Keratinocyte (primary cell): Measurements from ENCODE around the gene CPN2. TPM values are rescaled to one million over a fixed set of nuclear protein-coding genes. Genes with fewer than 3 reads are reported as not detected.

ENCODE experiments used
- DNase-seq: peaks from one replicate; pipeline ENCODE4 v3.0.0-alpha.2; 2011; ENCODE audit warnings: low read depth, missing footprints, low spot score
- FAIRE-seq: peaks from 2 replicates; lab custom pipeline; 2011; peaks lifted over from hg19 to GRCh38; lab: Jason Lieb, UNC
- H2AFZ ChIP-seq: 2 replicates; pipeline ENCODE4 v1.6.0; 2012; ENCODE audit warnings: low read length, control low read depth, inconsistent platforms; ENCODE audit not compliant: control insufficient read depth
- H3K27ac ChIP-seq: 2 replicates; pipeline ENCODE4 v1.5.1; 2011; ENCODE audit warnings: low read length; ENCODE audit not compliant: control insufficient read depth, insufficient read depth
- H3K27me3 ChIP-seq: 3 replicates; pipeline ENCODE4 v1.6.0; 2011; ENCODE audit warnings: low read length; ENCODE audit not compliant: control insufficient read depth, insufficient read depth; ENCODE audit errors: extremely low read depth
- H3K36me3 ChIP-seq, 2 experiments: 2 replicates in 1 of 2; 3 replicates in 1 of 2; pipeline ENCODE4 v1.5.1; 2011; ENCODE audit warnings: low read length in 2 of 2, mild to moderate bottlenecking in 1 of 2; ENCODE audit not compliant: control insufficient read depth in 2 of 2, insufficient read depth in 2 of 2; ENCODE audit errors: extremely low read depth in 1 of 2
- H3K4me1 ChIP-seq: 3 replicates; pipeline ENCODE4 v1.5.1; 2011; ENCODE audit warnings: low read length; ENCODE audit not compliant: control insufficient read depth, insufficient read depth; ENCODE audit errors: extremely low read depth
- H3K4me2 ChIP-seq: 3 replicates; pipeline ENCODE4 v1.6.0; 2011; ENCODE audit warnings: low read depth, low read length; ENCODE audit not compliant: control insufficient read depth, insufficient read depth; ENCODE audit errors: extremely low read depth
- H3K4me3 ChIP-seq, 3 experiments: fragments of 200-600 bp in 1 of 3; sonication (generic) in 1 of 3; 2 replicates in 2 of 3; 3 replicates in 1 of 3; pipeline ENCODE4 v1.5.1; 2011 to 2016; ENCODE audit warnings: low read length in 3 of 3, mild to moderate bottlenecking in 3 of 3, control low read depth in 2 of 3, inconsistent platforms in 1 of 3, low read depth in 1 of 3, mixed read lengths in 1 of 3, mixed run types in 1 of 3, moderate library complexity in 1 of 3; ENCODE audit not compliant: control insufficient read depth in 2 of 3, insufficient read depth in 2 of 3; ENCODE audit errors: extremely low read depth in 1 of 3
- H3K79me2 ChIP-seq: 2 replicates; pipeline ENCODE4 v1.6.0; 2012; ENCODE audit warnings: low read length; ENCODE audit not compliant: control insufficient read depth, insufficient read depth
- H3K9ac ChIP-seq: 3 replicates; pipeline ENCODE4 v1.6.0; 2011; ENCODE audit warnings: low read length; ENCODE audit not compliant: control insufficient read depth, insufficient read depth; ENCODE audit errors: extremely low read depth
- H3K9me1 ChIP-seq: 3 replicates; pipeline ENCODE4 v1.6.0; 2011; ENCODE audit warnings: low read length; ENCODE audit not compliant: control insufficient read depth, insufficient read depth; ENCODE audit errors: extremely low read depth
- H3K9me3 ChIP-seq: 2 replicates; pipeline ENCODE4 v1.5.1; 2012; ENCODE audit warnings: low read depth, low read length; ENCODE audit not compliant: control insufficient read depth
- H4K20me1 ChIP-seq: 3 replicates; pipeline ENCODE4 v1.6.0; 2011; ENCODE audit warnings: low read length; ENCODE audit not compliant: control insufficient read depth, insufficient read depth; ENCODE audit errors: extremely low read depth
- CTCF ChIP-seq, 3 experiments: IDR thresholded peaks in 1 of 3; conservative IDR thresholded peaks in 1 of 3; optimal IDR thresholded peaks in 1 of 3; 2 replicates in 2 of 3; 3 replicates in 1 of 3; pipeline versions ENCODE3 to v1.5.1; 2011; ENCODE audit warnings: low read length in 3 of 3, mild to moderate bottlenecking in 3 of 3, moderate library complexity in 2 of 3, control low read depth in 1 of 3, inconsistent platforms in 1 of 3; ENCODE audit not compliant: insufficient read depth in 2 of 3; ENCODE audit errors: extremely low read depth in 1 of 3
- EZH2 ChIP-seq: IDR thresholded peaks from one replicate; pipeline ENCODE4 v1.6.1; 2012; ENCODE audit warnings: inconsistent platforms, mild to moderate bottlenecking, low read length, moderate library complexity
- dilution Hi-C: fragments of 300-500 bp; cut with MboI; formaldehyde crosslinking; loops from one replicate; pipeline ENCODE4 v1.7.0; 2020; ENCODE audit warnings: low sequenced_read_pairs; ENCODE audit not compliant: extremely low pct_ligation_motif_present
- polyA plus RNA-seq, 5 experiments: library from polyadenylated mRNA; depleted of rRNA in 3 of 5; stranded (reverse) in 3 of 5; stranded (forward) in 1 of 5; unstranded in 1 of 5; fragments of >200 nt; gene quantifications; 1 replicate in 1 of 5; 2 replicates in 3 of 5; 3 replicates in 1 of 5; pipeline versions ENCODE4 v1.2.1 to v1.2.3, GENCODE V29; 2011 to 2012; ENCODE audit warnings: missing spikeins in 2 of 5, low read depth in 1 of 5, low replicate concordance in 1 of 5

The CPN2 gene
- polyA plus RNA-seq, 1 donor (not counting 4 experiments of a cell fraction or from before 2014, with no cell fraction given), result not detected

GRCh38 chr3:194387276-194387675 lies 36.1 kb upstream of the CPN2 start:
- dilution Hi-C loops, result no loop called here
- Histone ChIP-seq H3K79me2 (no peaks in the 10 kb centered on the region), H3K9me1 (no peaks in the 10 kb centered on the region), H3K9me3 (peaks cover 2% of the 10 kb centered on the region), H3K4me3 (no peak overlapping the region), H3K36me3 (no peaks in the 10 kb centered on the region), H3K4me2 (no peak overlapping the region), H3K27me3 (peaks cover 12% of the 10 kb centered on the region), H3K9ac (no peak overlapping the region), H2AFZ (no peak overlapping the region), H4K20me1 (no peaks in the 10 kb centered on the region), H3K4me1 (no peaks in the 10 kb centered on the region), H3K27ac (no peak overlapping the region)
- DNase-seq, result no peak
- TF ChIP-seq EZH2 (no peak), CTCF (optimal IDR thresholded peaks at IDR 0.05 in 1 of 3, IDR thresholded peaks at IDR 0.05 in 1 of 3, conservative IDR thresholded peaks at IDR 0.05 in 1 of 3; ENCODE audit: extremely low read depth in 1 of 3, insufficient read depth in 2 of 3, low read length in 3 of 3) (no peak)
- FAIRE-seq, result no peak

- Histone ChIP-seq H3K4me2 (no peak overlapping the region), H3K9me3 (peaks cover 2% of the 10 kb centered on the region), H2AFZ (no peak overlapping the region), H3K27ac (no peak overlapping the region), H3K9me1 (no peaks in the 10 kb centered on the region), H3K4me1 (no peaks in the 10 kb centered on the region), H3K79me2 (no peaks in the 10 kb centered on the region), H3K4me3 (no peak overlapping the region), H3K27me3 (peaks cover 12% of the 10 kb centered on the region), H3K36me3 (no peaks in the 10 kb centered on the region), H3K9ac (no peak overlapping the region), H4K20me1 (no peaks in the 10 kb centered on the region)
- dilution Hi-C loops, result no loop called here
- FAIRE-seq, result no peak
- TF ChIP-seq EZH2 (no peak), CTCF (optimal IDR thresholded peaks at IDR 0.05 in 1 of 3, IDR thresholded peaks at IDR 0.05 in 1 of 3, conservative IDR thresholded peaks at IDR 0.05 in 1 of 3; ENCODE audit: extremely low read depth in 1 of 3, insufficient read depth in 2 of 3, low read length in 3 of 3) (no peak)
- no peak for DNase-seq
Observed at GRCh38 chr3:194386648-194387047, 35.5 kb upstream of the CPN2 start.
